ENCODE data around the gene AASDH. TPM values are rescaled to one million over a fixed set of nuclear protein-coding genes. Genes with fewer than 3 reads are reported as not detected.

The AASDH gene
- total RNA-seq, 1 experiment from 2014 or later = 11.5 TPM

- no peaks in the 10 kb centered on the region for H3K27me3 ChIP-seq (ENCODE audit: insufficient read depth, low read depth)
- peaks cover 11% of the 10 kb centered on the region for H3K4me1 ChIP-seq (replicated peaks; ENCODE audit: insufficient read depth)
- H3K9me3 ChIP-seq (ENCODE audit: insufficient read depth, low read depth) = no peaks in the 10 kb centered on the region
- peaks cover 4% of the 10 kb centered on the region; the same call in 1 of the 2 replicates for H3K36me3 ChIP-seq (ENCODE audit: low read depth)
- no peaks in the 10 kb centered on the region for H3K9me2 ChIP-seq (ENCODE audit: insufficient read depth)
- no peak overlapping the region for H3K4me3 ChIP-seq
- ChIA-PET POLR2A (ENCODE audit: unreplicated experiment) (interaction anchor here (0.8 kb wide), 1 partner anchor 72 kb away, joined by 7 read pairs; no protein-coding TSS in a partner anchor), CTCF (interaction anchor here (0.8 kb wide), 1 partner anchor 19 kb away, joined by 3 read pairs; no protein-coding TSS in a partner anchor)
- intact Hi-C loops (cut with micrococcal nuclease; ENCODE audit: unreplicated experiment) = no loop called here
- no peak for DNase-seq
- no peak for TF ChIP-seq EZH2 (IDR thresholded peaks at IDR 0.05; ENCODE audit: low read depth)
- no peak for TF ChIP-seq CTCF (conservative IDR thresholded peaks at IDR 0.05)
- no peak overlapping the region for H3K4me2 ChIP-seq
- peaks cover 25% of the 10 kb centered on the region for H3K79me2 ChIP-seq (ENCODE audit: low read depth)
- no peak overlapping the region for H2AFZ ChIP-seq
- H3F3A ChIP-seq (ENCODE audit: insufficient read depth, low read depth) = peaks cover 7% of the 10 kb centered on the region; the same call in 1 of the 2 replicates
- peaks cover 5% of the 10 kb centered on the region; the same call in 1 of the 2 replicates for H4K20me1 ChIP-seq (ENCODE audit: insufficient read depth)
- no peak overlapping the region for H3K27ac ChIP-seq
- BruUV-seq (replicated peaks) = no TSS peak
Observed at GRCh38 chr4:56405016-56405415, 17.7 kb upstream of the AASDH start.

- H3K79me2 ChIP-seq (ENCODE audit: low read depth) = no peaks in the 10 kb centered on the region
- H2AFZ ChIP-seq = no peak overlapping the region
- intact Hi-C loops (cut with micrococcal nuclease; ENCODE audit: unreplicated experiment) = no loop called here
- no peak overlapping the region for H3K27ac ChIP-seq
- H3K27me3 ChIP-seq (ENCODE audit: insufficient read depth, low read depth) = no peaks in the 10 kb centered on the region
- no peaks in the 10 kb centered on the region for H3F3A ChIP-seq (ENCODE audit: insufficient read depth, low read depth)
- DNase-seq = no peak
- no TSS peak for BruUV-seq (replicated peaks)
- ChIA-PET POLR2A (ENCODE audit: unreplicated experiment) (no interaction called here), CTCF (no interaction called here)
- H3K9me2 ChIP-seq (ENCODE audit: insufficient read depth) = no peaks in the 10 kb centered on the region
- no peak overlapping the region for H3K4me2 ChIP-seq
- no peaks in the 10 kb centered on the region for H3K4me1 ChIP-seq (replicated peaks; ENCODE audit: insufficient read depth)
- TF ChIP-seq CTCF (conservative IDR thresholded peaks at IDR 0.05) (no peak), EZH2 (IDR thresholded peaks at IDR 0.05; ENCODE audit: low read depth) (no peak)
- H4K20me1 ChIP-seq (ENCODE audit: insufficient read depth) = no peaks in the 10 kb centered on the region
- H3K9me3 ChIP-seq (ENCODE audit: insufficient read depth, low read depth) = no peaks in the 10 kb centered on the region
- peaks cover 14% of the 10 kb centered on the region; the same call in 1 of the 2 replicates for H3K36me3 ChIP-seq (ENCODE audit: low read depth)
- no peak overlapping the region for H3K4me3 ChIP-seq
Observed at GRCh38 chr4:56400560-56400959, 13.3 kb upstream of the AASDH start.

GRCh38 chr4:56391270-56391669 is 4.0 kb upstream of the AASDH start:
- no peaks in the 10 kb centered on the region for H3K9me3 ChIP-seq (ENCODE audit: insufficient read depth, low read depth)
- ChIA-PET POLR2A (ENCODE audit: unreplicated experiment) (no interaction called here), CTCF (no interaction called here)
- DNase-seq = no peak
- H3K36me3 ChIP-seq (ENCODE audit: low read depth) = 0 out of 2 replicates have a peak, but pooled peaks cover 3% of the 10 kb centered on the region
- H3K4me2 ChIP-seq = no peak overlapping the region
- BruUV-seq (replicated peaks) = no TSS peak
- H3K4me3 ChIP-seq = no peak overlapping the region
- TF ChIP-seq CTCF (conservative IDR thresholded peaks at IDR 0.05) (no peak), EZH2 (IDR thresholded peaks at IDR 0.05; ENCODE audit: low read depth) (no peak)
- intact Hi-C loops (cut with micrococcal nuclease; ENCODE audit: unreplicated experiment) = no loop called here
- H2AFZ ChIP-seq = no peak overlapping the region
- H3K27ac ChIP-seq = no peak overlapping the region
- H3K4me1 ChIP-seq (replicated peaks; ENCODE audit: insufficient read depth) = no peaks in the 10 kb centered on the region; the same call in 1 of the 2 replicates
- peaks cover 11% of the 10 kb centered on the region; the same call in 1 of the 2 replicates for H3K79me2 ChIP-seq (ENCODE audit: low read depth)
- H3F3A ChIP-seq (ENCODE audit: insufficient read depth, low read depth) = peaks cover 13% of the 10 kb centered on the region; the same call in 1 of the 2 replicates
- H4K20me1 ChIP-seq (ENCODE audit: insufficient read depth) = no peaks in the 10 kb centered on the region
- H3K27me3 ChIP-seq (ENCODE audit: insufficient read depth, low read depth) = no peaks in the 10 kb centered on the region
- no peaks in the 10 kb centered on the region for H3K9me2 ChIP-seq (ENCODE audit: insufficient read depth)
